Measurements from ENCODE around the gene PTPN9. TPM values are rescaled to one million over a fixed set of nuclear protein-coding genes. Genes with fewer than 3 reads are reported as not detected.
A peak's percentile ranks its signal among the peaks of the same experiment; 100 is the strongest.

PTPN9 gene
- total and polyA plus RNA-seq, 10 of the 15 experiments (the other 5 are each of a cell fraction or from before 2014, with no cell fraction given), result 7.8 to 29.1 (median 18.5) TPM

DNA sequence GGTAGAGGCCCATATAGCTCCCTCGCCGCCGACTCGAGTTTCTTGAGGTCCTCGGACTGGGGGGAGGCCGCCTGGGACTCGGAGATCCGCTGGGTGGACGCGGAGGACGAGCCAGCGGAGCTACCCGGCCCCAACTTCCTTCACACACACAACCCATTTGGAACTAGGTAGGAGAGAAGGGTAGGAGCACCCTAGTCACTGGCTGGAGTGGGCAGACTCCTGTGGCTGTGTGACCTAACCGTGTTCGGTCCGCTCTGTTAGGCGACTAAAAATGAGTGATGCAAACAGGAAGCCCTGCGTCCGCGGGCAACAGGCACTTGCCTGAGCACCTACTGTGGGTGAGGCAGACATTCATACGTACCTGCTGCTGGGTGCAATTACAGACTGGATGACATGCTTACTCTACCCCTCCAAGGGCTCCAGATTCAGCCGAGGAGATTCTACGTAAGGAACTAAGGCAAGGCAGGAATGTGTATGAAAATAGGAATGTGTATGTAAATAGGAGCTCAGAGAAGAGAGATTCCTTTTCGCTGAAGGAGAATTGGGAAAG lies 123.1 kb downstream of the PTPN9 start:
- Histone ChIP-seq H3K4me1 (ENCODE audit: control insufficient read depth, insufficient read depth, low read length) (peaks cover 5% of the 10 kb centered on the region), H3K27ac (ENCODE audit: control insufficient read depth, insufficient read depth) (peak overlapping the region; percentile 79), H2AFZ (ENCODE audit: control insufficient read depth, low read depth, low read length) (peak overlapping the region; percentile 98), H3K4me2 (ENCODE audit: control insufficient read depth, insufficient read depth) (peak overlapping the region; percentile 91), H4K20me1 (ENCODE audit: control insufficient read depth, insufficient read depth) (no peaks in the 10 kb centered on the region), H3K4me3 (peak overlapping the region; percentile 76), H3K9ac (ENCODE audit: control insufficient read depth, insufficient read depth, low read length) (peak overlapping the region; percentile 89), H3K27me3 (replicated peaks in 1 of 2; ENCODE audit: control insufficient read depth in 2 of 2, insufficient read depth in 2 of 2, low read length in 1 of 2) (no peaks in the 10 kb centered on the region), H3K36me3 (ENCODE audit: control insufficient read depth in 2 of 2, insufficient read depth in 2 of 2, low read length in 1 of 2) (no peaks in the 10 kb centered on the region), H3K9me3 (replicated peaks; ENCODE audit: control insufficient read depth, insufficient read depth, low read length) (no peaks in the 10 kb centered on the region), H3K79me2 (ENCODE audit: control insufficient read depth, insufficient read depth, low read length) (peaks cover 18% of the 10 kb centered on the region)
- ChIA-PET RAD21 (ENCODE audit: unreplicated experiment) (interaction anchor here (0.6 to 7.3 kb wide), 9 partner anchors 18 to 283 kb away, joined by 3 to 113 read pairs (median 9); partner anchors contain the start of genes IMP3, MAN2C1, PTPN9 and SNUPN), CTCF (interaction anchor here (0.6 to 6.1 kb wide), 6 partner anchors 15 to 1758 kb away, joined by 3 to 63 read pairs (median 5); partner anchors contain the start of genes IMP3 and MAN2C1), SMC1A (ENCODE audit: uncharacterized antibody, unreplicated experiment) (interaction anchor here (0.6 to 3.1 kb wide), 9 partner anchors 29 to 538 kb away, joined by 3 to 15 read pairs (median 3); partner anchors contain the start of genes IMP3 and MAN2C1), POLR2A (interaction anchor here (0.6 to 7.2 kb wide), 10 partner anchors 12 to 603 kb away, joined by 3 to 110 read pairs (median 5); partner anchors contain the start of genes IMP3, MAN2C1, PTPN9 and SNUPN)
- 4% methylated on average over 24 of the region's 24 CpGs for WGBS (ENCODE audit: insufficient coverage, insufficient replicate concordance, low lambda C conversion rate, missing lambda C conversion rate)
- ATAC-seq, result no peak
- BruUV-seq (replicated peaks), result no TSS peak
- in situ Hi-C loops (cut with MboI), result loop anchor here (5.0 kb wide), 1 partner anchor 166 kb away; no protein-coding TSS in a partner anchor
- peak; percentile 20 for DNase-seq (ENCODE audit: low read depth, low spot score)
- TF ChIP-seq TAF1 (IDR thresholded peaks at IDR 0.05; ENCODE audit: borderline replicate concordance, low read depth, low read length), result peak; percentile 63; the same call in 1 of the 2 replicates
- TF ChIP-seq, protein P1, sequence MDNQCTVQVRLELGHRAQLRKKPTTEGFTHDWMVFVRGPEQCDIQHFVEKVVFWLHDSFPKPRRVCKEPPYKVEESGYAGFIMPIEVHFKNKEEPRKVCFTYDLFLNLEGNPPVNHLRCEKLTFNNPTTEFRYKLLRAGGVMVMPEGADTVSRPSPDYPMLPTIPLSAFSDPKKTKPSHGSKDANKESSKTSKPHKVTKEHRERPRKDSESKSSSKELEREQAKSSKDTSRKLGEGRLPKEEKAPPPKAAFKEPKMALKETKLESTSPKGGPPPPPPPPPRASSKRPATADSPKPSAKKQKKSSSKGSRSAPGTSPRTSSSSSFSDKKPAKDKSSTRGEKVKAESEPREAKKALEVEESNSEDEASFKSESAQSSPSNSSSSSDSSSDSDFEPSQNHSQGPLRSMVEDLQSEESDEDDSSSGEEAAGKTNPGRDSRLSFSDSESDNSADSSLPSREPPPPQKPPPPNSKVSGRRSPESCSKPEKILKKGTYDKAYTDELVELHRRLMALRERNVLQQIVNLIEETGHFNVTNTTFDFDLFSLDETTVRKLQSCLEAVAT (IDR thresholded peaks at IDR 0.05), result peak; percentile 52; the same call in 1 of the 2 replicates
- no peak for TF ChIP-seq ZNF24 (IDR thresholded peaks at IDR 0.05)
- TF ChIP-seq, protein P2, sequence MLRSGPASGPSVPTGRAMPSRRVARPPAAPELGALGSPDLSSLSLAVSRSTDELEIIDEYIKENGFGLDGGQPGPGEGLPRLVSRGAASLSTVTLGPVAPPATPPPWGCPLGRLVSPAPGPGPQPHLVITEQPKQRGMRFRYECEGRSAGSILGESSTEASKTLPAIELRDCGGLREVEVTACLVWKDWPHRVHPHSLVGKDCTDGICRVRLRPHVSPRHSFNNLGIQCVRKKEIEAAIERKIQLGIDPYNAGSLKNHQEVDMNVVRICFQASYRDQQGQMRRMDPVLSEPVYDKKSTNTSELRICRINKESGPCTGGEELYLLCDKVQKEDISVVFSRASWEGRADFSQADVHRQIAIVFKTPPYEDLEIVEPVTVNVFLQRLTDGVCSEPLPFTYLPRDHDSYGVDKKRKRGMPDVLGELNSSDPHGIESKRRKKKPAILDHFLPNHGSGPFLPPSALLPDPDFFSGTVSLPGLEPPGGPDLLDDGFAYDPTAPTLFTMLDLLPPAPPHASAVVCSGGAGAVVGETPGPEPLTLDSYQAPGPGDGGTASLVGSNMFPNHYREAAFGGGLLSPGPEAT (IDR thresholded peaks at IDR 0.05; ENCODE audit: low read depth), result peak; percentile 25; the same call in 1 of the 2 replicates
- peak; percentile 39; the same call in 1 of the 2 replicates for TF ChIP-seq ATF7 (IDR thresholded peaks at IDR 0.05; ENCODE audit: low read depth)
- peak; percentile 76 for TF ChIP-seq DPF2 (IDR thresholded peaks at IDR 0.05)
- no peak for TF ChIP-seq SUPT20H (IDR thresholded peaks at IDR 0.05; ENCODE audit: borderline replicate concordance, control insufficient read depth, low read depth, low read length)
- TF ChIP-seq SIN3A (IDR thresholded peaks at IDR 0.05; ENCODE audit: low read depth, low read length), result 0 out of 2 replicates have a peak, but pooled peaks have one; percentile 45
- peak; percentile 77; the same call in 1 of the 2 replicates for TF ChIP-seq POLR2A (IDR thresholded peaks at IDR 0.05; ENCODE audit: low read depth, low read length)
- TF ChIP-seq POU2F2 (IDR thresholded peaks at IDR 0.05; ENCODE audit: borderline replicate concordance, low read depth, low read length), result peak; percentile 65; the same call in 1 of the 3 replicates
- peak; percentile 51; the same call in 1 of the 2 replicates for TF ChIP-seq IKZF1 (conservative IDR thresholded peaks at IDR 0.05)
- peak; percentile 73; the same call in 1 of the 2 replicates for TF ChIP-seq POLR2AphosphoS5 (IDR thresholded peaks at IDR 0.05; ENCODE audit: low read length)
- TF ChIP-seq ZNF384 (IDR thresholded peaks at IDR 0.05; ENCODE audit: borderline replicate concordance, low read depth, low read length), result no peak
- TF ChIP-seq SMAD5 (IDR thresholded peaks at IDR 0.05; ENCODE audit: low read depth), result no peak
- TF ChIP-seq, protein P3, sequence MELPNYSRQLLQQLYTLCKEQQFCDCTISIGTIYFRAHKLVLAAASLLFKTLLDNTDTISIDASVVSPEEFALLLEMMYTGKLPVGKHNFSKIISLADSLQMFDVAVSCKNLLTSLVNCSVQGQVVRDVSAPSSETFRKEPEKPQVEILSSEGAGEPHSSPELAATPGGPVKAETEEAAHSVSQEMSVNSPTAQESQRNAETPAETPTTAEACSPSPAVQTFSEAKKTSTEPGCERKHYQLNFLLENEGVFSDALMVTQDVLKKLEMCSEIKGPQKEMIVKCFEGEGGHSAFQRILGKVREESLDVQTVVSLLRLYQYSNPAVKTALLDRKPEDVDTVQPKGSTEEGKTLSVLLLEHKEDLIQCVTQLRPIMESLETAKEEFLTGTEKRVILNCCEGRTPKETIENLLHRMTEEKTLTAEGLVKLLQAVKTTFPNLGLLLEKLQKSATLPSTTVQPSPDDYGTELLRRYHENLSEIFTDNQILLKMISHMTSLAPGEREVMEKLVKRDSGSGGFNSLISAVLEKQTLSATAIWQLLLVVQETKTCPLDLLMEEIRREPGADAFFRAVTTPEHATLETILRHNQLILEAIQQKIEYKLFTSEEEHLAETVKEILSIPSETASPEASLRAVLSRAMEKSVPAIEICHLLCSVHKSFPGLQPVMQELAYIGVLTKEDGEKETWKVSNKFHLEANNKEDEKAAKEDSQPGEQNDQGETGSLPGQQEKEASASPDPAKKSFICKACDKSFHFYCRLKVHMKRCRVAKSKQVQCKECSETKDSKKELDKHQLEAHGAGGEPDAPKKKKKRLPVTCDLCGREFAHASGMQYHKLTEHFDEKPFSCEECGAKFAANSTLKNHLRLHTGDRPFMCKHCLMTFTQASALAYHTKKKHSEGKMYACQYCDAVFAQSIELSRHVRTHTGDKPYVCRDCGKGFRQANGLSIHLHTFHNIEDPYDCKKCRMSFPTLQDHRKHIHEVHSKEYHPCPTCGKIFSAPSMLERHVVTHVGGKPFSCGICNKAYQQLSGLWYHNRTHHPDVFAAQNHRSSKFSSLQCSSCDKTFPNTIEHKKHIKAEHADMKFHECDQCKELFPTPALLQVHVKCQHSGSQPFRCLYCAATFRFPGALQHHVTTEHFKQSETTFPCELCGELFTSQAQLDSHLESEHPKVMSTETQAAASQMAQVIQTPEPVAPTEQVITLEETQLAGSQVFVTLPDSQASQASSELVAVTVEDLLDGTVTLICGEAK (IDR thresholded peaks at IDR 0.05; ENCODE audit: borderline replicate concordance), result peak; percentile 29; the same call in 1 of the 2 replicates
- intact Hi-C loops (cut with micrococcal nuclease; ENCODE audit: unreplicated experiment), result loop anchor here (2.0 kb wide), 1 partner anchor 185 kb away; the partner anchor contains the start of gene IMP3
- FAIRE-seq, result no peak
